Bronchial smooth muscle cell (primary cell): ENCODE data around the gene FAM118A. TPM values are rescaled to one million over a fixed set of nuclear protein-coding genes. Genes with fewer than 3 reads are reported as not detected.

Source experiments
- total RNA-seq: library from RNA; depleted of rRNA; stranded (reverse); fragments of >200 nt; gene quantifications from 2 replicates; pipeline ENCODE4 v1.2.1, GENCODE V29; 2014

Gene FAM118A
- total RNA-seq, result 28.8 and 55.6 TPM in 2 replicates

GRCh38 chr22:45309422-45310227 lies at the start of gene FAM118A:
Gene FAM118A, plus strand, starts transcription at chr22:45309934. Its CDS starts 12,446 bp downstream, at chr22:45322380.

GRCh38 chr22:45284705-45285262 lies 24.9 kb upstream of the FAM118A start, which contains the start of gene UPK3A:
Gene UPK3A, plus strand, starts transcription at chr22:45284949. Its CDS starts 65 bp downstream, at chr22:45285014.

Other genes starting within 250 kb of the FAM118A start
- 21.9 and 22.1 TPM in 2 replicates for gene NUP50, start 146.0 kb upstream of the FAM118A start, total RNA-seq
- 26.6 and 57.4 TPM in 2 replicates for gene KIAA0930, start 69.0 kb upstream of the FAM118A start, total RNA-seq
- not detected in 2 replicates for gene UPK3A, start 25.0 kb upstream of the FAM118A start, total RNA-seq
- not detected in 2 replicates for gene SMC1B, start 103.7 kb downstream of the FAM118A start, total RNA-seq
- 0.32 TPM in 1 of 2 replicates, not detected in the other for gene RIBC2, start 103.8 kb downstream of the FAM118A start, total RNA-seq
- 278 and 957 TPM in 2 replicates for gene FBLN1, start 192.9 kb downstream of the FAM118A start, total RNA-seq